CD4-positive, alpha-beta T cell treated with Interleukin-21 for 1 hour (primary cell): Measurements from ENCODE around the gene GK.
A peak's percentile ranks its signal among the peaks of the same experiment; 100 is the strongest.
"Not testable (repeated sequence)": the region's sequence is repeated elsewhere in the genome, so short reads cannot be mapped to it uniquely, and the experiment has no call there.

Experiments used
- DNase-seq: peaks from one replicate; pipeline ENCODE4 v3.0.0-alpha.2; 2020

Gene GK

DNA sequence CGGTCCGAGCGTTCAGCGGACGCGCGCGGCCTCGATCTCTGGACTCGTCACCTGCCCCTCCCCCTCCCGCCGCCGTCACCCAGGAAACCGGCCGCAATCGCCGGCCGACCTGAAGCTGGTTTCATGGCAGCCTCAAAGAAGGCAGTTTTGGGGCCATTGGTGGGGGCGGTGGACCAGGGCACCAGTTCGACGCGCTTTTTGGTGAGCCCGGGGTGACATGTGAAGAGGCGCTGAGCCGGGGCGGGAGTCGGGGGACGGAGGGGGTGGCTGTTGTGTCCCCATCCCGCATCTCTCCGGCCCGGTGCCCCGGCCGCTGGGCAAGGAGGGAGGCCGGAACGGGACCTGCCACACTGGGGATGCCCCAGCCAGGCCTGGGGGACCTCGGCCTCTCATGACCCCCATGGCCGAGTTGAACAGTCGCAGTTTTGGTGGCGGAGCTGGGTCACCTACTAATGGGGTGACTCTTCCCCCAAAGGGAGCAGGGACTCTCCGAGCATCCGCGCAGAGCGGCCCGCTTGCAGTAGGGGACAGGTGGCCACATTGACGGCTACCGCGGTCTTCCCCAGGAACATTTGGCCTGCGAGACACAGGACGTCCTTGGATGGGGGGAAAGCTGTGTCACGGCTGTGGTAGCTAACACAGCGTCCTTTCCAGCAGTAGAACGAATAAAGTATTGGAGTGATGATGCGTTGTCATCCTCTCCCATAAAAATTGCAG lies at the start of gene GK:
Gene GK (plus strand): TSS at position 9 of the 717 bp plus-strand sequence. CDS start 115 bp downstream, at position 124.
- peak; percentile 16 for DNase-seq

DNA sequence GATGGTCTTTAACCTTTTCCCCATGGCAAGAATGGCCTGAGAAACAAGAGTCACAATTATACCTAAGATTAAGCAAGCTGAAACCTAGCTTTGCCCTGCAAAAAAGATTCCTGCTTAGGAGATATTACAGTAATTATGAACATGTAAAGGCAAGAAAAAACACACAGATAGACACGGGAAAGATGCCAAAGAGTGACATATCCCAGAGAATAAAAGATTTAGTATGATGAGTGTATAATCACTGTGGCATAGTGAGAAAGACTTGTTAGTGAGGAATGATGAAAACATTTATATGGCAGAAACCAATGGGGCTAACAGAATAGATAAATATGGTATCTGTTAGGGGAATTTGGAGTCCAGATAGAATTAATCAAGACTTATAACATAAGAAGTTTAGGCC lies 46.1 kb upstream of the GK start:
- no peak for DNase-seq

DNA sequence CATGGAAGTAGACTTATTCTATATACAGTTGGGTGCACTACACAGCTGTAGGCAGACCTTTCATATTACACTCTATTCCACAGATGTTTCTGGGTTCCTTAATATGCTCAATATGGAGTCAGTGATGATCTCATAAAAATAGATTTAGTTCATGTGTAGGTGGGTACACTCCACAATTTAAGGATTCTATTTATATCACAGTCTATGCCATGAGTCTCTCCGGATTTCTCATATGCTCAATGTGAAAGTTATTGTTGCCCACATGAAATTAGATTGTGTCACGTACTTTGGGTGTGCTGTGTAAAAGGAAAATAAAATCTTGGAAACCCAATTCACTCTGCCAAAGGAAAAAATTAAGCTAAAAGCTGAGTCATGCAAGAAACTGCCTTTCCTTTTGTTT lies 43.2 kb upstream of the GK start:
- DNase-seq = no peak

DNA sequence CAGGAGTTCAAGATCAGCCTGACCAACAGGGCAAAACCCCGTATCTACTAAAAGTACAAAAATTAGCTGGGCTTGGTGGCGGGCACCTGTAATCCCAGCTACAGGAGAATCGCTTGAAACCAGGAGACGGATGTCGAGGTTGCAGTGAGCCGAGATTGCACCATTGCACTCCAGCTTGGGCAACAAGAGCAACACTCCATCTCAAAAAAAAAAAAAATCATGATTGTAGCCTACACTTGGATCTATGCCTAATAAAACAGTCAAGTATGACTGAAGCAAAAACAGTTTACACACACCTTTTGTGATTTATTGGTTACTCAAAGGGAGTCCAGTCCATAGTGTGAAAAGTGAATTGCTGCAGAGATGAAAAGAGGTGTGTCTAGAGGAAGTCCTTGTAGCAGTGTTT lies 41.0 kb upstream of the GK start:
- no peak for DNase-seq

DNA sequence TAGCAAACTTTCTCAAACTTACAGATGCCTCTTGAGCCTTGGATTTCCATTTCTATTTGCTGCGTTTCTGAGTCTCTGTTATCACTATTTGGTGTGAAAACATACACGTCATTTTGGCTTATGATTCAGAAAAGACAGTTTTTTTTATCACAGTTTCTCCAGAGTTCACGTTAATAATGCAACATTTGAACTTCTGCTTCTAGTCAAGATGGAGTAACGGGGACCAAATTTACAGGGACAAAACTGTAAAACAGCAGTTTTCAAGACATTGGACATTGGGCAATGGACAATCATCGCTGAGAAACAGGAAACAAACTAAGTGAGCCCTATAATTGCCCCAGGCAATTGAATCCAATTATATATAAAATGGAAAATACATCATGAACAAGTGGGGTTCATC lies 39.5 kb upstream of the GK start:
- no peak for DNase-seq

DNA sequence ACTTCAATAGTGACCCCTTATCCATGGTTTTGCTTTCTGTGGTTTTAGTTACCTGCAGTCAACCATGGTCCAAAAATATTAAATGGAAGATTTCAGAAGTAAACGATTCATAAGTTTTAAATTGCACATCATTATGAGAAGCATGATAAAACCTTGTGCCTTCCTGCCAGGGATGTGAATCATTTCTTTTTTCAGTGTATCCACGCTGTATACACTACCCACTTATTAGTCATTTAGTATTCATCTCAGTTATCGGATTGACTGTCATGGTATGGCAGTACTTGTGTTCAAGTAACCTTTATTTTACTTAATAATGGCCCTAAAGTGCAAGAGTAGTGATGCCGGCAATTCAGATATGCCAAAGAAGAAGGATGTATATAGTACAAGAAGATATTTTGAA lies 38.0 kb upstream of the GK start:
- no peak for DNase-seq

- no peak for DNase-seq
These were observed 35.0 kb upstream of the GK start for GRCh38 chrX:30618160-30618765.

- DNase-seq = no peak
These were observed 33.1 kb upstream of the GK start for GRCh38 chrX:30620125-30620524.

DNA sequence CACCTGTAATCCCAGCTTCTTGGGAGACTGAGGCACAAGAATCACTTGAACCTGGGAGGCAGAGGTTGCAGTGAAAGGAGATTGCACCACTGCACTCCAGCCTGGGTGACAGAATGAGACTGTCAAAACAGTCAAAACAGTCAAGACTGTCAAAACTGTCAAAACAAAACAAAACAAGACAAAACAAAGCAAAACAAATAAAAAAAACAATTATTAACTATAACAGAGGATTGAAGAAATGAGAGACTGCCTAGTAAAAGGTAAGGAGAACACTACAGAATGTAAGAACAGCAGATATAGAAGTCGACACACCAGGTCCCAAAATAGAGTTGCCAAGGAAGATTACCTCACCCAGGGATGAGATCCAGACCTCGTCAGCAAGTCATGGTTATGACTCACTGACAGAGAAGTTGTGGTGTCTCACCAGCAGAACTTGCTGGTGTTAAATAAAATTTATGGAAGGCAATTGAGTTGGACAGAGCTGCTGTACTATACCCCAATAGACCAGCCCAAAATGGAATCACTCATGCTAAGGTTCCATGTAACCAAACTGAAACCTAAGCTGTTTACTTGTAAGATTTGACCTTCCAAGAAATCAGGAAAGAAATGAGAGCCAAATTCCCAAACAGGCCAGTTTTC lies 32.1 kb upstream of the GK start:
- DNase-seq = no peak

DNA sequence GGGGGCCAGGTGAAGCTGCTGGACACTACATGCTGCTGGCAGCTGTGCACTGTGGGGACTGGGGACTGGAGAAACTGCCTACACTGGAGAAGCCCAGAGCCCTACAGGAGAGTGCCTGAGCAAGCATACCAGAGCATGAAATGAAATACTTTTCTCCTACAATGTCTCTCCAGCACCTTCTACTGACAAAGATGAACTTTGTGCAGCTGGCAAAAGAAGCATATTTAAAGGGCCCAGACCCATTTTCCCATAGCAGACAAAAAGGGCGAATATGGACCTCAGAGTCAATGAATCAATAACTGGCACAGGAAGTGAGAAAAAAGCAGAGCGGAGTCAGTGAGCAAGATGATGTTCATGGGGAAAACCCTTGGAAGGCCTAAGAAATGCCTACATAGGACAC lies 30.9 kb upstream of the GK start:
- DNase-seq = no peak

DNA sequence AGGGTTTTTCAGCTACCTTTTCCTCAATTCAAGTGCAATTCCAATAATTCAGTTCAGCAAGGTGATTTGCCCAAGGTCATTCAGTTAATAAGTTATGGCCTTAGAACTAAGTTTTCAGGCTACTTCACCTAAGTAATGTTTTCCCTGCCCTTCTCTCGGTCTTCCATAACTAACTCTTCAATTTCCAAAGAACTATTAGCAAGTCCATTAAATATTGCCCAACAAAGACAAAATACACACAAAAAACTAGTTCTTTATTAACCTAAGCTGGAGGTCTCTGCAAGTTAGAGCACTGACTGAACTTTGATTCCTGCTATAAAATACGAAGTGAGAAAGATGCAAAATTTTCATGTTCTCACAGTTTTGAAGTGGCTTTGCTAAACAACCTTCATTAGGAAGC lies 26.8 kb upstream of the GK start:
- no peak for DNase-seq

DNA sequence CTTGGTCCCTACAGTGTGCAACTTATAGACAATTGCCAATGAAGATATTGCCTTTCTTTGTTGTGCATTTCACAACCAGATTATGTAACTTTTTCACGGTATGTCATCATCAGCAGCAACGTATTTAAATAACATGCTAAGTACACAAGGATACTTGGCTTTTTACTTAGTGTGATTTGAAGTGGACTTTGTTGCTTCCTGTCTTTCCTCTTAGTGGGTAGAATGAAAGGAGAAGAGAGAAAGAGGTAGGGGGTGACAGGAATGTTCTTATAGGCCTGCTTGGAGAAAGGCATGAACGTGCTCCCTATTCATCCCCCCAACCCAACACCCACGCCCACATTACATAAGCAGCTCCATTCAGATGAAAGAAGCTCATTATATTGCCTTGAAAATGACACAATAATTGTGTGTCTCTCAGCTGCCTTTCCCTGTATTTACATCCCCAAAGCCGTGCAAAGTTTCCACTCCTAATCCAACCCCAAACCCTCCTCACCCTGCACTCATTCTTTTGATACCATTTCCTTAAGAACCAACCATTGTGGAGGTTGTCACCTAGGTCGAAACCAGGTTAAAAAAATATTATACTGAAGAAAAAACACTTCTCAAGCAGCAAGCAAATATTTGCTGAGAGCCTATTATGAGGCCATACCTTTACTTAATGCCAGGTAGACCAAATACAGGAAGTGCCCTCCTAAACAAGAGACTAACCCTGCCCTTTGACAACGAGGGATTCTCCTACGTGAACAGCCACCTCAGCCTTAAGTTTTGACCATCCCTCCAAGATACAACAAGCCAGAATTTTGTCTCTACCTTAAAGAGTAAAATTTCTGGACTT lies 25.2 kb upstream of the GK start:
- no peak for DNase-seq

GRCh38 chrX:30634070-30634469 lies 19.2 kb upstream of the GK start:
- DNase-seq = not testable (repeated sequence)

DNA sequence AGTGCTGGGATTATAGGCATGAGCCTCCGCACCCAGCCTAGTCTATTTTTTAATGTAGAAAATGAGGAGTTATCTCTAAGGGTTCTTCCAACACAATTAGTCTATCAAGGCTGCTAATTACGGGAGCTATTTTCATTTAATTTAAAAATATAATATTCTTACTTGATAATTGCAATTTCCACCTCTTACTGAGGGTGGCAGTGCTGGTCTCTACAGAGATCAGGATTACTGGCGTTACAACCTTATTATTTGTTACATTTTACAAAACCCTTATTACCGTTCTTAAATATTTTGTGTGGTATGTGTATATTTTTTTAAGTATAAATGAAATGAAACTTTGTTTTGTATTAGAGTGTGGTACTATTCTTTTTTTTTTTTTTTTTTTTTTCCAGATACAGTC lies 17.6 kb upstream of the GK start:
- peak; percentile 30 for DNase-seq

DNA sequence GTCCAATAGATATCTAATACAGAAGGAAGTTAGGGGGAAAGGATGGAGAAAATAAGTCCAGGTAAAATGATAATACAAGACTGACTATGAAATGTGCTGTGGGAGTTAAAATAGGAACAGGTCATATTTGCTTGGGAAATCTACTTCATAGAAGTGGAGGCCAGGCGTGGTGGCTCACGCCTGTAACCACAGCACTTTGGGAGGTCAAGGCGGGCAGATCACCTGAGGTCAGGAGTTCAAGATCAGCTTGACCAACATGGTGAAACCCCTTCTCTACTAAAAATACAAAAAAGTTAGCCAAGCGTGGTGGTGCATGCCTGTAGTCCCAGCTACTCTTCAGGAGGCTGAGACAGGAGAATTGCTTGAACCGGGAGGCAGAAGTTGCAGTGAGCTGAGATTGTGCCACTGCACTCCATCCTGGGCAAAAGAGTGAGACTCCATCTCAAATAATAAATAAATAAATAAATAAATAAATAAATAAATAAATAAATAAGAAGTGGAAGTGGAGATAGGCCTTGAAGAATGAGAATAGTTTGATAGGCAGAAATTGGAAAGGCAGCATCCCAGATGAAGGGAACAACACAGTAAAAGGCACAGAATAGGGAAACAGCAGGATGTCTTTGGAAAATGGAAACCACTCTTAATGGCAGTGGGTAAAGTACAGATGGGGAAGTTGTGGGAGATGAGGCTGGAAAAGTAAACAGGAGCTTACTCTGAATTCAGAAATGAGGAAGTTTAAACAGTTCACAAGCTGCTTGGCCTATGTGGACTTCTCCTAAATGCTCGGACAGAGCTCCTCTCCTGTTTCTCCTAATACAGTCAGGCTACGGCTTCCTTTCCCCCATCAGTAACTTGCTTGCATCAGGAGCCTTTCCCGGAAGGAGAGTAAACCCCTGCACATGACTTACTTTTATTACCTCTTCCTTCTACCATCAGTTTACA lies 15.1 kb upstream of the GK start:
- DNase-seq = no peak

DNA sequence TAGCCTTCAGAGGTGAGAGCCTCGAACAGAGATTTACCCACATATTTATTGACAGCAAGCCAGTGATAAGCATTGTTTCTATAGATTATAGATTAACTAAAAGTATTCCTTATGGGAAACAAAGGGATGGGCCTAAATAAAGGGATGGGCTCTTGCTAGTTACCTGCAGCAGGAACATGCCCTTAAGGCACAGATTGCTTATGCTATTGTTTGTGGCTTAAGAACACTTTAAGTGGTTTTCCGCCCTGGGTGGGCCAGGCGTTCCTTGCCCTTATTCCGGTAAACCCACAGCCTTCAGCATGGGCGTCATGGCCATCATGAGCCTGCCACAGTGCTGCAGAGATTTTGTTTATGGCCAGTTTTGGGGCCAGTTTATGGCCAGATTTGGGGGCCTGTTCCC lies 13.5 kb upstream of the GK start:
- DNase-seq = not testable (repeated sequence)

GRCh38 chrX:30642642-30643041 lies 10.6 kb upstream of the GK start:
- DNase-seq = no peak

DNA sequence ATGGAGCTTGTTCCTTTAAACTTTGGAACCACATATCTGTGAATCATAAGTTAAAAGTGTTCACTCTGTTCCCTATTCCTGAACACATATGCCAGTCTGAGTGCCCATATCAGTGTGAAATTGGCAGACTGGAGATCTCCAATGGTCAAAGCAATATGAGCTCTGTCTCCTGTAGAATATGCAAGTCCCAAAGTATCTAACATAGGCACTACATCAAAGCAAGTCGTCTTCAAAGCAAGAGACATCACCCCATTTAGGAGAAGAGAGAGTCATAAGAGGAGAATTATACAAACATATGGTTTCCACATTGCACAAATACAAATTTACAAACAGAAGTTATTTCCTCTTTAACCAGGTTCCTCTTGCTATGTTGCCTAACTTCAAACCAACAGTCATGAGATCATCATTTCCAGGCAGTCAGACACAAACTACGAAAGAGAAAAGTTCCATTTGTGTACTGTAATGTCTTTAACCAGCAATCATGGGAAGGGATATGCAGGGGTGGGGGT lies 9.9 kb upstream of the GK start:
- peak; percentile 13 for DNase-seq

DNA sequence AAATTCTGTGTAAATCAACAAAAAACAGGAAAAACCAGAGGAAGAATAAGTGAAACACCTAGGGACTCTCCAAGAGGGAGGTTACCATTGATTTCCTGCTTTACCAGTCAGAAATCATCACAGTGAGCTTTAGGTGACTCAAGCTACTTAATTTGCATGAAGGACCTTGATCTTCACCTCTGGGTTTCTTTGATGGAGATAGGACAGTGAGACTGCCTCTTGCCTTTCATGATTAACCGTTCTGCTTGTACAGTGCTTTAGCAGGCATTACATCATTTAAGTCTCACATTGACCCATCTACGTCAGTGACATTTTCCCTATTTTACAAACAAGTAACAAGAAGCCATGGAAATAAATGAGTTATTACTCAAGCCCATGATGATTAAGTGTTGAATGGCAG lies 3.4 kb upstream of the GK start:
- DNase-seq = peak; percentile 40

DNA sequence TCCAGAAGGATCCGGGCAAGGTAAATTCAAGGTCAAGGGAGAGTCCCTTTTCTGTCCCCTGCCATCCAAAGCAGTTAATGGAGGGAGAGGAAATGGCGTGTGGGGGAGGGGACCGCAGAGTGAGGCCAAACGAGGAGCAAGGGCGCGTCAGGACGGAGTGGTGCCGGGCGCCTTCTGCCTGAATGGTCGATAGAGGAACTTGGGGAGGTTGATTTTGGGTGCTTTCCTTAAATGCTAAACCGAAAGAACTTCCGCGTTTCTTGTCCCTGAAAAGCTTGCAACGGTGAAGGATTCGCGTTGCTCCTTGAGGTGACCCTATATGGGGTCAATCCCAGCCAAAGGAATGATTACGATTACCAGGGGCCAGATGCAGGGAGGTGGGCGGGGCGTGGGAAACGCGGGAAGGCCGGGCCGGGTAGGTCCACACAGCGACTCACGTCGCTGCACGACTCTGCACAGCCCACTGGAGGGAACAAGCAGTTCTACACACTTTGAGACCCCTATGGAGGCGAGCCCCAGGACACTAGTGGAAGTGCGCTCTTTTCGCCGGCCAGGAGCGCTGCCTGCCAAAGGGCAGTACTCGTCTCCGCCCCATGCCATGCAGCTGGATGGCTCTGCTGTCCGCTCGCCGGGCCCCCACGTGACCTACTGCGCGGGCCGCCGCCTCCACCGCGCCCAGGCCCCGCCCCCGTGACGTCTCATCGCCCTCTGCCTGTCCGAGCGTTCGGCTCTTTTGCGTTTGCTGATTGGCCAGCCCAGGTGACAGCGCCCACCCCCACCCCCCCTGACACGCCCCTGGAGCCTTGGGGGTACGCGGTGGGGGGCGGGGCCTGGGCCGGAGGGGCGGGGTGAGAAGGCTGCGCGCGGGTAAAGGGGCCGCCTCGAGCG lies 452 bp upstream of the GK start:
- DNase-seq = peak; percentile 92

GRCh38 chrX:30654386-30654785 lies 1.2 kb downstream of the GK start:
- DNase-seq = not testable (repeated sequence)
